ENCODE measurements around the gene TUBB2B. TPM values are rescaled to one million over a fixed set of nuclear protein-coding genes. Genes with fewer than 3 reads are reported as not detected.

Gene TUBB2B
- total RNA-seq, 5 donors from 2014 or later (not counting 1 experiment from before 2014, with no cell fraction given): 0.46 to 1.2 (median 0.87) TPM; not detected in 1

- H3K27me3 Mint-ChIP-seq: peaks cover 8 to 28% of the 10 kb centered on the region in 2 donors
- H3K4me1 Mint-ChIP-seq: peaks cover 6 to 17% (median 6%) of the 10 kb centered on the region in 3 donors
- H3K4me3 ChIP-seq (ENCODE audit: control insufficient read depth in 1 of 2, extremely low read depth in 1 of 2, low read length in 1 of 2): no peak overlapping the region
- no peak for DNase-seq
- H3K9me3 Mint-ChIP-seq: peaks cover 0 to 6% (median 0%) of the 10 kb centered on the region in 3 donors
- no peak for ATAC-seq (replicated peaks in 1 of 4)
- no peaks in the 10 kb centered on the region for H3K36me3 ChIP-seq (ENCODE audit: control insufficient read depth in 2 of 2, extremely low read depth in 1 of 2, insufficient read depth in 1 of 2, low read length in 1 of 2)
- 97% methylated on average over 18 of the region's 22 CpGs for WGBS (ENCODE audit: insufficient coverage)
- H3K4me1 ChIP-seq (ENCODE audit: control insufficient read depth in 1 of 2, extremely low read depth in 1 of 2, insufficient read depth in 2 of 2, low read length in 2 of 2): peaks cover 0 to 9% of the 10 kb centered on the region in 2 experiments
- no peak overlapping the region for H3K27ac ChIP-seq (ENCODE audit: low read length)
- no peak overlapping the region for H3K4me3 Mint-ChIP-seq
- H3K9me3 ChIP-seq: no peaks in the 10 kb centered on the region
- no peak overlapping the region for H3K27ac Mint-ChIP-seq
- CTCF ChIA-PET: interaction anchor here (0.6 to 2.0 kb wide), 3 partner anchors 17 to 127 kb away, joined by 4 to 13 read pairs (median 4); no protein-coding TSS in a partner anchor
- no peaks in the 10 kb centered on the region for H3K36me3 Mint-ChIP-seq
- peaks cover 0 to 39% of the 10 kb centered on the region in 2 experiments for H3K27me3 ChIP-seq (replicated peaks in 1 of 2; ENCODE audit: control insufficient read depth in 2 of 2, extremely low read depth in 1 of 2, insufficient read depth in 2 of 2, low read length in 1 of 2)
- POLR2A ChIA-PET: no interaction called here
Measured at GRCh38 chr6:3252861-3253596, 25.6 kb upstream of the TUBB2B start.

- WGBS (ENCODE audit: insufficient coverage): 87% methylated on average over 10 of the region's 10 CpGs
- H3K36me3 ChIP-seq (ENCODE audit: control insufficient read depth in 2 of 2, extremely low read depth in 1 of 2, insufficient read depth in 1 of 2, low read length in 1 of 2): no peaks in the 10 kb centered on the region
- H3K4me1 Mint-ChIP-seq: peaks cover 6 to 17% (median 6%) of the 10 kb centered on the region in 3 donors
- ChIA-PET CTCF (interaction anchor here (0.5 to 2.0 kb wide), 4 partner anchors 8 to 126 kb away, joined by 4 to 13 read pairs (median 7); no protein-coding TSS in a partner anchor), POLR2A (no interaction called here)
- peaks cover 0 to 6% (median 0%) of the 10 kb centered on the region in 3 donors for H3K9me3 Mint-ChIP-seq
- no peak for DNase-seq
- H3K27me3 Mint-ChIP-seq: peaks cover 11 to 34% of the 10 kb centered on the region in 2 donors
- no peak overlapping the region for H3K27ac ChIP-seq (ENCODE audit: low read length)
- no peak for ATAC-seq (replicated peaks in 1 of 4)
- no peaks in the 10 kb centered on the region for H3K9me3 ChIP-seq
- H3K27me3 ChIP-seq (replicated peaks in 1 of 2; ENCODE audit: control insufficient read depth in 2 of 2, extremely low read depth in 1 of 2, insufficient read depth in 2 of 2, low read length in 1 of 2): peaks cover 0 to 45% of the 10 kb centered on the region in 2 experiments
- no peak overlapping the region for H3K27ac Mint-ChIP-seq
- H3K4me1 ChIP-seq (ENCODE audit: control insufficient read depth in 1 of 2, extremely low read depth in 1 of 2, insufficient read depth in 2 of 2, low read length in 2 of 2): peaks cover 0 to 9% of the 10 kb centered on the region in 2 experiments
- H3K4me3 Mint-ChIP-seq: no peak overlapping the region
- no peaks in the 10 kb centered on the region for H3K36me3 Mint-ChIP-seq
- no peak overlapping the region for H3K4me3 ChIP-seq (ENCODE audit: control insufficient read depth in 1 of 2, extremely low read depth in 1 of 2, low read length in 1 of 2)
Measured at GRCh38 chr6:3252369-3252768, 24.9 kb upstream of the TUBB2B start.

GRCh38 chr6:3251462-3252314 is 24.2 kb upstream of the TUBB2B start:
- H3K27ac ChIP-seq (ENCODE audit: low read length): no peak overlapping the region
- ChIA-PET CTCF (interaction anchor here (0.5 to 2.0 kb wide), 14 partner anchors 8 to 884 kb away, joined by 3 to 13 read pairs (median 4); partner anchors contain the start of genes ECI2 (in 1 of the 2) and TUBB2A (in 1 of the 2)), POLR2A (no interaction called here)
- Mint-ChIP-seq H3K4me3 (peak overlapping the region in 1 of 3 donors; percentile 11), H3K27ac (no peak overlapping the region), H3K9me3 (peaks cover 0 to 6% (median 0%) of the 10 kb centered on the region in 3 donors), H3K4me1 (peaks cover 6 to 17% (median 6%) of the 10 kb centered on the region in 3 donors), H3K36me3 (no peaks in the 10 kb centered on the region), H3K27me3 (peaks cover 11 to 39% of the 10 kb centered on the region in 2 donors)
- peak; percentile 49 to 86 (median 73) for DNase-seq
- H3K27me3 ChIP-seq (replicated peaks in 1 of 2; ENCODE audit: control insufficient read depth in 2 of 2, extremely low read depth in 1 of 2, insufficient read depth in 2 of 2, low read length in 1 of 2): peaks cover 0 to 50% of the 10 kb centered on the region in 2 experiments
- WGBS (ENCODE audit: insufficient coverage): 54% methylated on average over 11 of the region's 20 CpGs
- no peak overlapping the region for H3K4me3 ChIP-seq (ENCODE audit: control insufficient read depth in 1 of 2, extremely low read depth in 1 of 2, low read length in 1 of 2)
- no peaks in the 10 kb centered on the region for H3K36me3 ChIP-seq (ENCODE audit: control insufficient read depth in 2 of 2, extremely low read depth in 1 of 2, insufficient read depth in 1 of 2, low read length in 1 of 2)
- peaks cover 0 to 9% of the 10 kb centered on the region in 2 experiments for H3K4me1 ChIP-seq (ENCODE audit: control insufficient read depth in 1 of 2, extremely low read depth in 1 of 2, insufficient read depth in 2 of 2, low read length in 2 of 2)
- H3K9me3 ChIP-seq: no peaks in the 10 kb centered on the region
- peak; percentile 92 to 96 (median 94) for ATAC-seq (replicated peaks in 1 of 4)

GRCh38 chr6:3250231-3250675 is 22.8 kb upstream of the TUBB2B start:
- peaks cover 0 to 9% of the 10 kb centered on the region in 2 experiments for H3K4me1 ChIP-seq (ENCODE audit: control insufficient read depth in 1 of 2, extremely low read depth in 1 of 2, insufficient read depth in 2 of 2, low read length in 2 of 2)
- WGBS (ENCODE audit: insufficient coverage): 92% methylated on average over 9 of the region's 9 CpGs
- no peak overlapping the region for H3K27ac ChIP-seq (ENCODE audit: low read length)
- peaks cover 0 to 50% of the 10 kb centered on the region in 2 experiments for H3K27me3 ChIP-seq (replicated peaks in 1 of 2; ENCODE audit: control insufficient read depth in 2 of 2, extremely low read depth in 1 of 2, insufficient read depth in 2 of 2, low read length in 1 of 2)
- CTCF ChIA-PET: no interaction called here
- DNase-seq: no peak
- H3K9me3 ChIP-seq: no peaks in the 10 kb centered on the region
- Mint-ChIP-seq H3K4me3 (no peak overlapping the region), H3K4me1 (peaks cover 6 to 17% (median 6%) of the 10 kb centered on the region in 3 donors), H3K27ac (peak overlapping the region in 1 of 2 donors; percentile 28), H3K27me3 (peaks cover 19 to 41% of the 10 kb centered on the region in 2 donors), H3K36me3 (no peaks in the 10 kb centered on the region), H3K9me3 (peaks cover 0 to 6% (median 0%) of the 10 kb centered on the region in 3 donors)
- POLR2A ChIA-PET: no interaction called here
- no peak for ATAC-seq (replicated peaks in 1 of 4)
- no peaks in the 10 kb centered on the region for H3K36me3 ChIP-seq (ENCODE audit: control insufficient read depth in 2 of 2, extremely low read depth in 1 of 2, insufficient read depth in 1 of 2, low read length in 1 of 2)
- H3K4me3 ChIP-seq (ENCODE audit: control insufficient read depth in 1 of 2, extremely low read depth in 1 of 2, low read length in 1 of 2): no peak overlapping the region

GRCh38 chr6:3249821-3250220 is 22.4 kb upstream of the TUBB2B start:
- ChIA-PET CTCF (interaction anchor here in 1 of 2 donors (0.6 to 1.3 kb wide), 2 partner anchors 88 to 806 kb away, joined by 3 to 4 read pairs; no protein-coding TSS in a partner anchor), POLR2A (no interaction called here)
- ATAC-seq (replicated peaks in 1 of 4): no peak
- Histone ChIP-seq H3K36me3 (ENCODE audit: control insufficient read depth in 2 of 2, extremely low read depth in 1 of 2, insufficient read depth in 1 of 2, low read length in 1 of 2) (no peaks in the 10 kb centered on the region), H3K9me3 (no peaks in the 10 kb centered on the region), H3K4me3 (ENCODE audit: control insufficient read depth in 1 of 2, extremely low read depth in 1 of 2, low read length in 1 of 2) (no peak overlapping the region), H3K27ac (ENCODE audit: low read length) (no peak overlapping the region), H3K4me1 (ENCODE audit: control insufficient read depth in 1 of 2, extremely low read depth in 1 of 2, insufficient read depth in 2 of 2, low read length in 2 of 2) (peaks cover 0 to 9% of the 10 kb centered on the region in 2 experiments), H3K27me3 (replicated peaks in 1 of 2; ENCODE audit: control insufficient read depth in 2 of 2, extremely low read depth in 1 of 2, insufficient read depth in 2 of 2, low read length in 1 of 2) (peaks cover 0 to 53% of the 10 kb centered on the region in 2 experiments)
- Mint-ChIP-seq H3K9me3 (peaks cover 0 to 6% (median 0%) of the 10 kb centered on the region in 3 donors), H3K4me3 (no peak overlapping the region), H3K4me1 (peaks cover 6 to 17% (median 6%) of the 10 kb centered on the region in 3 donors), H3K27ac (no peak overlapping the region), H3K36me3 (no peaks in the 10 kb centered on the region), H3K27me3 (peaks cover 21 to 41% of the 10 kb centered on the region in 2 donors)
- 80% methylated on average over 2 of the region's 3 CpGs for WGBS (ENCODE audit: insufficient coverage)
- DNase-seq: no peak
